ENCODE data around the gene EOGT.

EOGT gene

DNA sequence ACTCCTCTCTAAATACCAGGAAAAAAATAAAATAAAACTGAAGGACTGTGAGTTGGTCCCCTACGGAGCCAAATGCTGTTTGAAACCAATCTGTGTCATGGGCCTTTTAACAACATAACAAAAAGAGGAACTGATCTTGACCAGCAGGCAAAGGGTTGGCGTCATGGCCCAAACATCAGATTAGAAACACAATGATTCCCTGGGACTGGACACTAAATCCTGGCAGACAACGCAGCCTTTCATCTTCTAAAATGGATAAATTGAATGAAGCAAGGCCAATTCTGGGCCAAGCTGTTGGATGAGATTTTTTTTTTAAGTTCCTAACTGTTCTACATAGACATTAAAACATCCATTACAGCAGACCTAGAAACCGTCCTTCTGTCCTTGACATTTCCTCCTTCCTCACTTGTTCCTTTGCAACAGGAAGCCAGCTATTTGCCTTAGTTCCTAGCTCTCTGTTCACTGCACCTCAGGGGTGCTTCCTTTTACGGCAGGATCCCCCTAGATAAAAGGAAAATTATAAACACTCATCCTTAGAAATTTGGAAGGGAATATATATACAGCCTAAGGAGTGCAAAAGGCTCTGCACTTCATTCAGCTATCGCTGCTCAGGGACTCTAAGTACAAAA lies 59.6 kb downstream of the EOGT start:
- no peak for DNase-seq

DNA sequence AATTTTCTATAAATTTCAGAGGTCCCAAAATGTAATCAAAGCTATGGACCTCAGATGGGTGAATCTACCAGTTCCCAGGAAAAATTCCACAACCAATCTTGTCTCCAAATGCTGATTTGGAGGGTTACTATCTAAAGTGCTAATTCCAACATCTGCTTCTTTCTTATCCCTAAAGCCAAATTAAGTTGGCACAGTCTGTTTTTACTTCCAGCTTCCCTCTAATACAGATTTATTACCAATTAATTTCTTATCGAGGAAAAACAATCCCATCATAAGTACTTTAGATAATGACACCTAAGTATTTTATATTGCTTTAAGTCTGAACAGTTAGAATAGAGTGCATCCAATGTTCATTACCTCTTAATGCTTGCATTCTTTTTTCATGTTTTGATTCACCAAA lies 68.3 kb downstream of the EOGT start:
- no peak for DNase-seq

DNA sequence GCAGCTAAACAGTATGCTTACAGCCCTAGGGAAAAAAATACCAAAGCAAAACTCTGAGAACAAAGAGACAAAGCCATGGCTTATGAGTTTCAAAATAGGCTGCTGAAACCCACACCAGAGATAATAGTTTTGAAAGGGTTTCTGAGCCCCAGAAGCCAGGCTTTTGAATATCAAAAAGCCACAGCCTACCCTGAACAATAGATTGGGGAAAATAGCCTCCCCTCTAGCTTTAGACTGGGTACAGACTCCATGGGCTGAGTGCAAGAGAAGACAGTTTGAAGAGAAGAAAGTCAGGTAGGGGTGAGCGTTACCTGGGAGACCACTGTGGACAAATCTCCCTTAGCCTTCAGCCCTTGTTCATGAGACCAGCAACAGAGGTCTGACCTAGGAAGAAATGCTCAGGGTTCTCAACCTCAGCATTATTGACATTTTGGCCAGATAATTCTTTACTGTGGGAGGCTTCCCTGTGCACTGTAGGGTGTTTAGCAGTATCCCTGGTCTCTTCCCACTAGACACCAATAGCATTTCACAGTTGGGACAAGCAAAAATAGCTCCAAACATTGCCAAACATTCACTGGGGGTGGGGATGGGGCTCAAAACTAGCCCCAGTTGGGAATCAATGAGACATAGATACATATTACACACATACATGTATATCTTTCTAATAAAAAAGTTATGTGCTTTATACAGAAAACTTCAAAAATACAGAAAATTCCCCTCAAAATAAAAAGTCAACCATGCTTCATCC lies 69.6 kb downstream of the EOGT start:
- no peak for DNase-seq

DNA sequence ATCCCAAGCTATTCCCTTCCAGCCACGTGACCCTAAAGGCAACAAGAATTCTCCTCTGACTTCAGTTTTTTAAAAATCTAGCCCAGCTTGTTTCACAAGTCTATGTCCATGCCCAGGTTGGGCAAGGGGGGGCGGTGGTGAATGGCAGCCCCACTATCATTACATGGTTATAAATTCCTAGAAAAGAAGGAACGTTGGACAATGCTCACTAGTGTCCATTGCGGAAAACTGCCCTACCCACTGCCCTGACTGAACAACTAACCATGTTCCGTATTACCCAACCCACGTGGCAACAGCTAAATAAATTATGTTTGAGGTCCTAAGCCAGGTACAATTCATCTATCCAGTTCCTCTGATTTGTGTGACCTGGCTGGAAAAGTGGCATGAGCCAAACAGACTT lies 72.4 kb downstream of the EOGT start:
- no peak for DNase-seq

DNA sequence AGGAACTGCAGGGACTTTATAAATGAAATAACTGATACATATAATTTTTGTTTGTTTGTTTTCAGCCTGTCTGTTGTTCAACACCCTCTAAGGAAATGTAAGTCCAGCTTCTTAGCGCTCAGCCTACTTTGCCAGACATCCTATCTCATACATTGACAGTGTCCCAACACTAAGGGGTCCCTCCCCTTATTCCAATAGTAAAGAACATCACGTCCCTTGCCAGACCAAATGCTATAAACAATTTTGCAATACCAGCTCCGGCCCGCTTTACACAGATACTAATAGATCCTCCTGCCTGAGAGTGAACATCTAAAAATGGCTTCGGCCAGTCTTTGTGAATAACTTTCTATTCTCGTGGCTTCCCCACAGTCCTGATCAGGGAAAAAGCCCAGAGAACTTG lies 76.6 kb downstream of the EOGT start:
- DNase-seq: no peak

DNA sequence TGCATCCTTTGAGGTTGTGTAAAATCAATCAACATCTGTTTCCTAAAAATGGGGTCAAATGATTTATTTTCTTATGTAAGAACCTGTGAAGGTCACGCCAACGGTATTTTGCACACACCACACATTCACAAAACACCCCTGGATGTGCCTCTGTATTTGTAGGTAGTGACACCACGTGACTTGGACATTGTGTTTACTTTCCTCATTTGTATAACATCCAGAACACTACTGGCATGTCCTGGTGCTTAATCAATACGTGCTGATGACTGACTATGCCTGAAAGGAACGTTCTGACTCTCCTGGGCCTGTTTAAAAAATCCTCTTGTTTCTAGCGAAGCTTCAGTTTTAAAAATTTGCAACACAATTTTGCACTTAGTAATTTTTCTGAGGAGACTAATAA lies 77.7 kb downstream of the EOGT start:
- no peak for DNase-seq

DNA sequence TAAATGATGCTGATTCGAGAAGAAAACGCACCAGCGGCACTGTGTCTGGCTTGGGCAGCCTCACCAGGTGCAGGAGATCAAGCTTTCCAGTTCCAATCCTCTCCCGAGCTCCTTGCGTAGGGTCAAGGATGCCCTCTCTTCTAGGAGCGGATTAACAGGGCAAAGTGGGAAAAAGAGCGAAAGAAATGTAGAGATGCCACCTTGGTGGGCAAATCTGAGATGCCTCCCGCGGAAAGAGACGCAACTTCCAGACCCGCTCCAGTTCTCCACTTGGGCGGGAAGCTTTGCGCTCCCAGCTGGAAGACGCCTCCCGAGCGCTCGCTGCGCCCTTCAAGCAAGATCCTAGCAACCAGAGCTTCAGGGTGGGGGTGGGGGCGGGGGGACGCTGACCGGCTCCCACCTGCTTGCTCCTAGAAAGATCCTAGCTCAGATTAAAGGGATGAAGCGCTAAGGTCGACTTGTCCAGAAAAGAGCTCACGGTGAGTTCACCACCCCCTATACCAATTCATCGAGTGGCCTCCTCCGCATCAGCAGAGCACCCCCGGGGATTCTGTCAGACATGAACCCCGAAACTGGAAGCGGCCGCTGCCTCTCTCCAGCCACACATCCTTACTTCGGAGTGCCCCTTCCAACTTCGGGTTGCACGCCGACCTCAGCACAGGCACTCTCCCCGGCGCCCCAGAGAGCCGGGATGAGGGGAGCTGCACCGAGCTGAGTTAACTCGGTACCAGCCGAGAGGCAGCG lies 81.9 kb downstream of the EOGT start:
- DNase-seq: no peak
